ENCODE data around the gene GM2A. TPM values are rescaled to one million over a fixed set of nuclear protein-coding genes. Genes with fewer than 3 reads are reported as not detected.

Gene GM2A
- total and polyA plus RNA-seq, 2 of the 13 experiments (the other 11 are each of a cell fraction or from before 2014, with no cell fraction given) = 14.6 to 29.6 TPM

DNA sequence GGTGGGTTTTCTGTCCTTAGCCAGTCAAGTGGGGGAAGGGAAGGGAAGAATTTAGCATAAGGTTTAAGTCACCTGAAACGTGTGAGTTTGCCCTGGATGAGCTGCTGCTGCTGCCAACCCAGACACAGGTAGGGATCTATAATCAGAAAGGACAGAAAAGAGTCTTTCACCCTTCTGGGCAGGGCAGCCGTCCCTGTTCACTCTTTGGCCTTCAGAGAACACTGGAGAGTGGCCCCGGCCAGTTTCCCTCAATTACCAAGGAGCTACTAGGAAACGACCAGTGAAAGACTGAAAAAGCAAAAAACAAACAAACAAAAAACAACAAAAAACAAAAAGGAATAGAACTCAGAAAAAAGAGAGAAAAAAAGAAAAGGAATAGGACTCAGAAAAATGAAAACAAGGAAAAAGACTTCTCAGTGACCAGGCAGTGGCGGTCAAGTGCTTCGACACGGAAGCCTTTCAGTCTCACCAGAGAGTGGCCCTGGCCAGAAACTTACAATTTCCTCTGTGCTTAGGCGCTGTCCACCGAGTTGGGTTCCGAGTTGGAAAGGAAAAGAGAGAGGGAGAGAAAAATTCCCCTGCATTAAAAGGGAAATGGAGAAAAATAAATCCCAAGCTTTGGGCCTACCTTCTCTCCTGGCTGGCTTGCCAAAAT, 2.5 kb upstream of the GM2A start:
- Histone ChIP-seq H3K9ac (ENCODE audit: insufficient read depth, low read depth, low read length) (peak overlapping the region; percentile 72), H3K9me3 (ENCODE audit: low read length) (no peaks in the 10 kb centered on the region), H3K4me3 (replicated peaks in 1 of 3; ENCODE audit: insufficient read depth in 1 of 3, low read depth in 2 of 3, low read length in 3 of 3) (peak overlapping the region; percentile 53 to 84 (median 70)), H3K36me3 (replicated peaks in 1 of 2; ENCODE audit: control insufficient read depth in 1 of 2, insufficient read depth in 2 of 2, low read length in 2 of 2) (no peaks in the 10 kb centered on the region), H2AFZ (ENCODE audit: low read length) (peak overlapping the region; percentile 25), H3K4me1 (ENCODE audit: insufficient read depth, low read length) (peaks cover 37% of the 10 kb centered on the region), H3K27ac (ENCODE audit: extremely low read length, insufficient read depth, low read length) (peak overlapping the region; percentile 84), H3K27me3 (ENCODE audit: control insufficient read depth in 1 of 2, insufficient read depth in 2 of 2, low read length in 2 of 2) (no peaks in the 10 kb centered on the region; a peak in 1 of 5 replicates), H4K20me1 (ENCODE audit: insufficient read depth, low read length) (no peaks in the 10 kb centered on the region), H3K79me2 (ENCODE audit: insufficient read depth, low read length) (peaks cover 25% of the 10 kb centered on the region), H3K4me2 (ENCODE audit: low read depth, low read length) (peak overlapping the region; percentile 97)
- in situ Hi-C loops (cut with HindIII; ENCODE audit: extremely low pct_ligation_motif_present, low pct_unique_long_range_greater_than_20kb) = no loop called here
- ATAC-seq (0 out of 3 replicates have a peak, but pooled peaks have one; percentile 10), FAIRE-seq (no peak), DNase-seq (ENCODE audit: low spot score) (peak; percentile 43)
- under 1% methylated on average over 10 of the region's 10 CpGs for WGBS (ENCODE audit: low lambda C conversion rate)
- intact Hi-C loops (cut with micrococcal nuclease; ENCODE audit: unreplicated experiment) = loop anchor here (2.0 to 5.0 kb wide), 3 partner anchors 48 to 522 kb away; partner anchors contain the start of genes ATOX1 and G3BP1
- ChIA-PET POLR2A (interaction anchor here (0.6 to 2.9 kb wide), 5 partner anchors 10 to 82 kb away, joined by 3 to 36 read pairs (median 8); partner anchors contain the start of gene CCDC69), CTCF (ENCODE audit: low intra/inter-chr PET ratio, low total read pairs) (interaction anchor here (1.1 to 1.4 kb wide), 2 partner anchors 48 to 66 kb away, joined by 3 to 4 read pairs; no protein-coding TSS in a partner anchor)
- BruUV-seq (replicated peaks) = TSS peak; percentile 78
- TF ChIP-seq WIZ (CRISPR knock-in tag; IDR thresholded peaks at IDR 0.05) (no peak), RELA (CRISPR knock-in tag; IDR thresholded peaks at IDR 0.05) (0 out of 2 replicates have a peak, but pooled peaks have one; percentile 14), ZBTB21 (CRISPR knock-in tag; IDR thresholded peaks at IDR 0.05) (no peak), ZNF44 (CRISPR knock-in tag; IDR thresholded peaks at IDR 0.05) (no peak), ZFP36L2 (CRISPR knock-in tag; IDR thresholded peaks at IDR 0.05) (no peak), ZNF260 (CRISPR knock-in tag; IDR thresholded peaks at IDR 0.05; ENCODE audit: borderline replicate concordance, low read depth) (no peak), BCL6 (CRISPR knock-in tag; IDR thresholded peaks at IDR 0.05) (no peak), IRF2 (CRISPR knock-in tag; IDR thresholded peaks at IDR 0.05) (0 out of 2 replicates have a peak, but pooled peaks have one; percentile 1), JUN (CRISPR knock-in tag; IDR thresholded peaks at IDR 0.05) (no peak), ZSCAN12 (CRISPR knock-in tag; IDR thresholded peaks at IDR 0.05) (no peak)
- TF ChIP-seq, protein P1, sequence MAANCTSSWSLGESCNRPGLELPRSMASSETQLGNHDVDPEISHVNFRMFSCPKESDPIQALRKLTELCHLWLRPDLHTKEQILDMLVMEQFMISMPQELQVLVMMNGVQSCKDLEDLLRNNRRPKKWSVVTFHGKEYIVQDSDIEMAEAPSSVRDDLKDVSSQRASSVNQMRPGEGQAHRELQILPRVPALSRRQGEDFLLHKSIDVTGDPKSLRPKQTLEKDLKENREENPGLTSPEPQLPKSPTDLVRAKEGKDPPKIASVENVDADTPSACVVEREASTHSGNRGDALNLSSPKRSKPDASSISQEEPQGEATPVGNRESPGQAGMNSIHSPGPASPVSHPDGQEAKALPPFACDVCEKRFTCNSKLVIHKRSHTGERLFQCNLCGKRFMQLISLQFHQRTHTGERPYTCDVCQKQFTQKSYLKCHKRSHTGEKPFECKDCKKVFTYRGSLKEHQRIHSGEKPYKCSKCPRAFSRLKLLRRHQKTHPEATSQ (CRISPR knock-in tag; IDR thresholded peaks at IDR 0.05; ENCODE audit: borderline replicate concordance) = no peak; the same call in 1 of the 2 replicates
- TF ChIP-seq, protein P2, sequence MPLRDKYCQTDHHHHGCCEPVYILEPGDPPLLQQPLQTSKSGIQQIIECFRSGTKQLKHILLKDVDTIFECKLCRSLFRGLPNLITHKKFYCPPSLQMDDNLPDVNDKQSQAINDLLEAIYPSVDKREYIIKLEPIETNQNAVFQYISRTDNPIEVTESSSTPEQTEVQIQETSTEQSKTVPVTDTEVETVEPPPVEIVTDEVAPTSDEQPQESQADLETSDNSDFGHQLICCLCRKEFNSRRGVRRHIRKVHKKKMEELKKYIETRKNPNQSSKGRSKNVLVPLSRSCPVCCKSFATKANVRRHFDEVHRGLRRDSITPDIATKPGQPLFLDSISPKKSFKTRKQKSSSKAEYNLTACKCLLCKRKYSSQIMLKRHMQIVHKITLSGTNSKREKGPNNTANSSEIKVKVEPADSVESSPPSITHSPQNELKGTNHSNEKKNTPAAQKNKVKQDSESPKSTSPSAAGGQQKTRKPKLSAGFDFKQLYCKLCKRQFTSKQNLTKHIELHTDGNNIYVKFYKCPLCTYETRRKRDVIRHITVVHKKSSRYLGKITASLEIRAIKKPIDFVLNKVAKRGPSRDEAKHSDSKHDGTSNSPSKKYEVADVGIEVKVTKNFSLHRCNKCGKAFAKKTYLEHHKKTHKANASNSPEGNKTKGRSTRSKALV (CRISPR knock-in tag; IDR thresholded peaks at IDR 0.05) = no peak
- TF ChIP-seq, protein P3, sequence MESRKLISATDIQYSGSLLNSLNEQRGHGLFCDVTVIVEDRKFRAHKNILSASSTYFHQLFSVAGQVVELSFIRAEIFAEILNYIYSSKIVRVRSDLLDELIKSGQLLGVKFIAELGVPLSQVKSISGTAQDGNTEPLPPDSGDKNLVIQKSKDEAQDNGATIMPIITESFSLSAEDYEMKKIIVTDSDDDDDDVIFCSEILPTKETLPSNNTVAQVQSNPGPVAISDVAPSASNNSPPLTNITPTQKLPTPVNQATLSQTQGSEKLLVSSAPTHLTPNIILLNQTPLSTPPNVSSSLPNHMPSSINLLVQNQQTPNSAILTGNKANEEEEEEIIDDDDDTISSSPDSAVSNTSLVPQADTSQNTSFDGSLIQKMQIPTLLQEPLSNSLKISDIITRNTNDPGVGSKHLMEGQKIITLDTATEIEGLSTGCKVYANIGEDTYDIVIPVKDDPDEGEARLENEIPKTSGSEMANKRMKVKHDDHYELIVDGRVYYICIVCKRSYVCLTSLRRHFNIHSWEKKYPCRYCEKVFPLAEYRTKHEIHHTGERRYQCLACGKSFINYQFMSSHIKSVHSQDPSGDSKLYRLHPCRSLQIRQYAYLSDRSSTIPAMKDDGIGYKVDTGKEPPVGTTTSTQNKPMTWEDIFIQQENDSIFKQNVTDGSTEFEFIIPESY (CRISPR knock-in tag; IDR thresholded peaks at IDR 0.05) = no peak
- TF ChIP-seq, protein P4, sequence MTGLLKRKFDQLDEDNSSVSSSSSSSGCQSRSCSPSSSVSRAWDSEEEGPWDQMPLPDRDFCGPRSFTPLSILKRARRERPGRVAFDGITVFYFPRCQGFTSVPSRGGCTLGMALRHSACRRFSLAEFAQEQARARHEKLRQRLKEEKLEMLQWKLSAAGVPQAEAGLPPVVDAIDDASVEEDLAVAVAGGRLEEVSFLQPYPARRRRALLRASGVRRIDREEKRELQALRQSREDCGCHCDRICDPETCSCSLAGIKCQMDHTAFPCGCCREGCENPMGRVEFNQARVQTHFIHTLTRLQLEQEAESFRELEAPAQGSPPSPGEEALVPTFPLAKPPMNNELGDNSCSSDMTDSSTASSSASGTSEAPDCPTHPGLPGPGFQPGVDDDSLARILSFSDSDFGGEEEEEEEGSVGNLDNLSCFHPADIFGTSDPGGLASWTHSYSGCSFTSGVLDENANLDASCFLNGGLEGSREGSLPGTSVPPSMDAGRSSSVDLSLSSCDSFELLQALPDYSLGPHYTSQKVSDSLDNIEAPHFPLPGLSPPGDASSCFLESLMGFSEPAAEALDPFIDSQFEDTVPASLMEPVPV (CRISPR knock-in tag; IDR thresholded peaks at IDR 0.05) = 0 out of 2 replicates have a peak, but pooled peaks have one; percentile 38
- TF ChIP-seq, protein P5, sequence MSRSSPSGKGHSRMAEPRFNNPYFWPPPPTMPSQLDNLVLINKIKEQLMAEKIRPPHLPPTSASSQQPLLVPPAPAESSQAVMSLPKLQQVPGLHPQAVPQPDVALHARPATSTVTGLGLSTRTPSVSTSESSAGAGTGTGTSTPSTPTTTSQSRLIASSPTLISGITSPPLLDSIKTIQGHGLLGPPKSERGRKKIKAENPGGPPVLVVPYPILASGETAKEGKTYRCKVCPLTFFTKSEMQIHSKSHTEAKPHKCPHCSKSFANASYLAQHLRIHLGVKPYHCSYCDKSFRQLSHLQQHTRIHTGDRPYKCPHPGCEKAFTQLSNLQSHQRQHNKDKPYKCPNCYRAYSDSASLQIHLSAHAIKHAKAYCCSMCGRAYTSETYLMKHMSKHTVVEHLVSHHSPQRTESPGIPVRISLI (CRISPR knock-in tag; IDR thresholded peaks at IDR 0.05; ENCODE audit: borderline replicate concordance) = no peak
